HUES64 (cell line): ENCODE measurements around the gene MAL.

ENCODE experiments used
- H3K27ac ChIP-seq: 2 replicates; pipeline ENCODE4 v1.7.0; 2013; ENCODE audit warnings: low read depth, low read length, inconsistent platforms
- H3K27me3 ChIP-seq: 2 replicates; pipeline ENCODE4 v1.6.1; 2013; ENCODE audit warnings: mild to moderate bottlenecking, low read length; ENCODE audit not compliant: insufficient read depth
- H3K36me3 ChIP-seq: 2 replicates; pipeline ENCODE4 v1.6.1; 2013; ENCODE audit warnings: mild to moderate bottlenecking, low read length; ENCODE audit not compliant: insufficient read depth
- H3K4me1 ChIP-seq: 2 replicates; pipeline ENCODE4 v1.6.1; 2013; ENCODE audit warnings: mild to moderate bottlenecking, low read length, moderate library complexity; ENCODE audit not compliant: insufficient read depth
- H3K4me3 ChIP-seq: 2 replicates; pipeline ENCODE4 v1.5.1; 2013; ENCODE audit warnings: mild to moderate bottlenecking, low read length, moderate library complexity
- H3K9ac ChIP-seq: 2 replicates; pipeline ENCODE4 v1.6.1; 2013; ENCODE audit warnings: mild to moderate bottlenecking, low read depth, low read length
- H3K9me3 ChIP-seq: 2 replicates; pipeline ENCODE4 v1.6.1; 2013; ENCODE audit warnings: low read depth, low read length; ENCODE audit not compliant: insufficient read depth
- WGBS: fragments of 150-250, 120-280 bp; methylation state at CpG from one replicate; pipeline ENCODE4 v1.1.7; 2013; ENCODE audit warnings: missing lambda C conversion rate; 5-methylcytosine and 5-hydroxymethylcytosine counted together

MAL gene

DNA sequence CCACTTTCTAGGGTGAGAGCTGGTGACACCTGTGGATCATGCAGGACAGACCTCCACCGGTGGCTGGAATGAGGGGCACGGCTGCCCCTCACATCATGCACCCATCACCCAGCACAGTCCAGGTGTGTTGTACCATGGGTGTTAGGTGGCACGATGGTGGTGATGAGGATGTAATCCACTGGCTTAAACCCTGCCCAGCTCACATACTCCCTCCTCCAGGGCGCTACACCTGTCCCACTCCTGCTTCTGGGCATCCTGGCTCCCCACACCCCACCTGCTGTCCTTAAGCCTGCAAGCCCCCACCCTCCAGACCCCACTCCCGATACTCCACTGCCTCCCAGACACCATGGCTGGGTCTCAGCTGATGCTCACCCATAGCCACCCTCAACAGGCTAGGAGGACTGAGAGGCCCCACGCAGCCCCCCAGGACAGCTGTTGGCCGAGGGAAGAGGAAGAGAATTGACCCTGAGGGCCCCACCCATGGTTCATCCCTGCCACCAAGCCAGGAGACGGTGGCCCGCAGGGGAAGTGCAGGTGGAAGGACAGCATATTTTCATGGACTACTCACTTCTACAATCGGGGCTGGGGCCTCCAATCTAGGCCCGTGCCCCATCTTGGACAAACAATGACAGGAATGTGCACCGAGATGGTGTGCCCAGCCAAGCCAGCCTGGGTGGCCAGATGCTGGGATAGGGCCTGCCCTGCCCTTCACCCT is 34.3 kb downstream of the MAL start:
- no peak overlapping the region for H3K4me3 ChIP-seq
- H3K27me3 ChIP-seq: no peaks in the 10 kb centered on the region
- no peaks in the 10 kb centered on the region for H3K36me3 ChIP-seq
- 91% methylated on average over 10 of the region's 12 CpGs for WGBS
- no peak overlapping the region for H3K9ac ChIP-seq
- no peaks in the 10 kb centered on the region for H3K9me3 ChIP-seq
- peaks cover 10% of the 10 kb centered on the region for H3K4me1 ChIP-seq
- H3K27ac ChIP-seq: no peak overlapping the region

GRCh38 chr2:95060446-95061118 is 35.1 kb downstream of the MAL start:
- Histone ChIP-seq H3K27ac (no peak overlapping the region), H3K9ac (no peak overlapping the region), H3K36me3 (no peaks in the 10 kb centered on the region), H3K4me3 (no peak overlapping the region), H3K27me3 (no peaks in the 10 kb centered on the region), H3K4me1 (peaks cover 10% of the 10 kb centered on the region), H3K9me3 (no peaks in the 10 kb centered on the region)
- 91% methylated on average over 17 of the region's 17 CpGs for WGBS

- no peak overlapping the region for H3K9ac ChIP-seq
- H3K36me3 ChIP-seq: no peaks in the 10 kb centered on the region
- H3K27me3 ChIP-seq: no peaks in the 10 kb centered on the region
- 89% methylated on average over 1 of the region's 1 CpG for WGBS
- H3K4me1 ChIP-seq: peaks cover 10% of the 10 kb centered on the region
- H3K4me3 ChIP-seq: no peak overlapping the region
- no peak overlapping the region for H3K27ac ChIP-seq
- no peaks in the 10 kb centered on the region for H3K9me3 ChIP-seq
Measured at GRCh38 chr2:95061119-95061512, 35.6 kb downstream of the MAL start.

GRCh38 chr2:95061601-95062183 is 36.2 kb downstream of the MAL start:
- H3K4me3 ChIP-seq: no peak overlapping the region
- 80% methylated on average over 11 of the region's 11 CpGs for WGBS
- no peaks in the 10 kb centered on the region for H3K27me3 ChIP-seq
- H3K9ac ChIP-seq: no peak overlapping the region
- H3K36me3 ChIP-seq: no peaks in the 10 kb centered on the region
- H3K27ac ChIP-seq: no peak overlapping the region
- no peaks in the 10 kb centered on the region for H3K9me3 ChIP-seq
- H3K4me1 ChIP-seq: peaks cover 10% of the 10 kb centered on the region

DNA sequence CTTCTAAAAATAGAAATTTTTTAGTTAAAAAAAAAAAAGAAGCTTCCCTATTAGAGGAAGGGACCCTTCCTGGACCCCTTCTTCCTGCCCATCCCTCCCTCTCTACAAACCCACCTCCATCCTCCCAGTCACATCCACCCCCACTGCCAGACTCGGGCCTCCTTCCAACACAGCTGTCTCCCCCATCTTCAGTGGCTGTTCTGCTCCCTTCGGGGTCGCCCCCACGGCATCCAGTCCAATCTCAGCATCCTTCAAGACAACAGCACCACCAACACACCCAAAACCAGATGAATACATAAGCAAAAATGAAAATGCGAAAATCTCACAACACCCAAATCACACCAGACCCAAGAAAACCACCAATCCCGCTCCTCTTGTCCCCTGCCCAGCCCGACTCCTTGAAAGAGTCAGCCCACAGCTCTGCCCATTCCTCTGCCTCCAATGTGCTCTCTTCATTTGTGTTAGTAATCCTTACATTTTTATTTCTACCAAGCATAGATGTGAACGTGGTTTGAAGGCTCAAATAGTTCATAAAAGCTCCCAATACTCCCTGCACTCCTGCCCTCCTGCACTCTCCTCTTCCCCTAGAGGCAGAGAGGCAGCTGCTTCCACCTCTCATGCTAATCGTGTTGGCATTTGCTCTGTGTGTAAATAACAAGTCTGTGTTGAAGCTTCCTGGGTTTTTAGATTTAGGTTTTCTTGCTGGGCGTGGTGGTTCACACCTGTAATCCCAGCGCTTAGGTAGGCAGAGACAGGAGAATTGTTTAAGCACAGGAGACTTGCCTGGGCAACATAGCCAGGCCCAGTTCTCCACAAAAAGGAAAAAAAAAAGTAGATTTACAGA is 37.0 kb downstream of the MAL start:
- Histone ChIP-seq H3K9me3 (no peaks in the 10 kb centered on the region), H3K27ac (no peak overlapping the region), H3K4me3 (no peak overlapping the region), H3K4me1 (peaks cover 10% of the 10 kb centered on the region), H3K36me3 (no peaks in the 10 kb centered on the region), H3K9ac (no peak overlapping the region), H3K27me3 (no peaks in the 10 kb centered on the region)
- 71% methylated on average over 11 of the region's 11 CpGs for WGBS

GRCh38 chr2:95063086-95063958 is 37.8 kb downstream of the MAL start:
- 83% methylated on average over 11 of the region's 12 CpGs for WGBS
- Histone ChIP-seq H3K9ac (no peak overlapping the region), H3K4me3 (no peak overlapping the region), H3K27me3 (no peaks in the 10 kb centered on the region), H3K9me3 (no peaks in the 10 kb centered on the region), H3K36me3 (no peaks in the 10 kb centered on the region), H3K4me1 (peaks cover 10% of the 10 kb centered on the region), H3K27ac (no peak overlapping the region)

GRCh38 chr2:95068256-95068655 is 42.7 kb downstream of the MAL start:
- Histone ChIP-seq H3K27ac (no peak overlapping the region), H3K4me3 (no peak overlapping the region), H3K27me3 (no peaks in the 10 kb centered on the region; the same call in 1 of the 2 replicates), H3K4me1 (peaks cover 1% of the 10 kb centered on the region; the same call in 1 of the 2 replicates), H3K9me3 (no peaks in the 10 kb centered on the region), H3K9ac (no peak overlapping the region), H3K36me3 (no peaks in the 10 kb centered on the region)
- WGBS: 100% methylated on average over 1 of the region's 2 CpGs

- WGBS: 92% methylated on average over 9 of the region's 9 CpGs
- H3K9ac ChIP-seq: no peak overlapping the region
- H3K27ac ChIP-seq: no peak overlapping the region
- H3K9me3 ChIP-seq: no peaks in the 10 kb centered on the region
- no peak overlapping the region for H3K4me3 ChIP-seq
- H3K4me1 ChIP-seq: no peaks in the 10 kb centered on the region
- H3K27me3 ChIP-seq: no peaks in the 10 kb centered on the region; the same call in 1 of the 2 replicates
- H3K36me3 ChIP-seq: no peaks in the 10 kb centered on the region
Measured at GRCh38 chr2:95069465-95069864, 44.0 kb downstream of the MAL start.

DNA sequence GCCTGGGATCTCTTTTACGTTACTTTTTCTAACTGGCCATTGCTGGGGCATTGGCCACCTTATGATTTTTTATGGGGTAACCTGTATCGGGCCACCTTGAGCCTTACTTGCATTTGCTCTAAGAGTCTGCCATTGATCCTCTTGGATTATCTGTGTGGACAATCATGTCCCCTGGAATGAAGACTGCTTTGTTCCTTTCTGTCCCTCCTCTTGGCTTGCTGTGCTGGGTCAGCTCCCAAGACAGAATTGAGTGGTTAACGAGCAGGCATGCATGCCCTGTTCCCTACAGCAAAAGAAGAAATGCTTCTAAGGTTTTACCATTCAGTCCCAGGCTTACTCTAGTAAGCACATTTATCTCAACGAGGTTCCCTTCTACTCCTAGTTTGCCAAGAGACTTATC is 46.3 kb downstream of the MAL start:
- 89% methylated on average over 4 of the region's 4 CpGs for WGBS
- Histone ChIP-seq H3K4me1 (no peaks in the 10 kb centered on the region), H3K36me3 (no peaks in the 10 kb centered on the region), H3K9ac (no peak overlapping the region), H3K27me3 (no peaks in the 10 kb centered on the region; the same call in 1 of the 2 replicates), H3K27ac (no peak overlapping the region), H3K4me3 (no peak overlapping the region), H3K9me3 (no peaks in the 10 kb centered on the region)

GRCh38 chr2:95072424-95072823 is 46.9 kb downstream of the MAL start:
- Histone ChIP-seq H3K27me3 (no peaks in the 10 kb centered on the region; the same call in none of the 2 replicates), H3K4me3 (no peak overlapping the region), H3K9ac (no peak overlapping the region), H3K9me3 (no peaks in the 10 kb centered on the region), H3K4me1 (no peaks in the 10 kb centered on the region), H3K27ac (no peak overlapping the region), H3K36me3 (no peaks in the 10 kb centered on the region)
- WGBS: 85% methylated on average over 4 of the region's 4 CpGs
